ENCODE results near the gene ARIH2.

GRCh38 chr3:48945891-48946549 is 27.4 kb downstream of the ARIH2 start:
- TF ChIP-seq POLR2A (IDR thresholded peaks at IDR 0.05; ENCODE audit: low read length) (no peak), GATA1 (IDR thresholded peaks at IDR 0.05; ENCODE audit: low read depth, low read length) (no peak)

Data from erythroblast (primary cell).